Fibroblast of lung (primary cell): ENCODE results near the gene G6PC3.

ENCODE experiments used
- CTCF ChIP-seq, 2 donors: IDR thresholded peaks in 1 of 2; conservative IDR thresholded peaks in 1 of 2; 1 replicate in 1 of 2; 2 replicates in 1 of 2; pipeline ENCODE4 v1.5.1; 2011 to 2012; ENCODE audit warnings: low read length in 2 of 2, control low read depth in 1 of 2, inconsistent platforms in 1 of 2, low read depth in 1 of 2, mild to moderate bottlenecking in 1 of 2
- EZH2 ChIP-seq: IDR thresholded peaks from 2 replicates; pipeline ENCODE4 v1.5.1; 2012; ENCODE audit warnings: low read length, control low read depth, mild to moderate bottlenecking; ENCODE audit errors: missing control alignments

GRCh38 chr17:44118427-44119050, 48.0 kb downstream of the G6PC3 start:
- TF ChIP-seq CTCF (conservative IDR thresholded peaks at IDR 0.05 in 1 of 2, IDR thresholded peaks at IDR 0.05 in 1 of 2; ENCODE audit: low read depth in 1 of 2, low read length in 2 of 2) = no peak
- no peak for TF ChIP-seq EZH2
